NCI-H345 treated with DMSO at 0.1 percent for 48 hours (cell line): ENCODE data around the gene MRPL48.

Experiments used
- DNase-seq: peaks from one replicate; lab custom pipeline; 2025; ENCODE audit not compliant: unreplicated experiment; lab: John Stamatoyannopoulos, UW

Gene MRPL48

DNA sequence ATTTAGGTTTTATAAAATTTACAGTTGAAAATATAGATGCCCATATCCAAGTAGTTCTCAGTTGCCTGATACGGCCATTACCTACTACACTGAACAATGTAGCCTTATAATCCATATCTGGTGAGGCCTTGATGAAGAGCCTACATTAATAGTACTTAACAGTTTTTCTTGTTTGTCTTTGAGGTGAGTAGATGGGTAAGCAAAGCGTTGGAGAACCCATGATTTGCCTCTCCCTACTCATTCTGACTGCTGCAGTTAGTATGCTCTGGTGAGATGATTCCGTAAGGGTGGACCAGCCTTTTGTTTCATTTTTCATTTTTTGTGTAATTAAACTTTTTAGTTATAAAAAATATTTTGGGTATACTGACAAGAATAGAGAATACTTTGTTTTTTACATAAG lies 100.6 kb downstream of the MRPL48 start:
- no peak for DNase-seq

DNA sequence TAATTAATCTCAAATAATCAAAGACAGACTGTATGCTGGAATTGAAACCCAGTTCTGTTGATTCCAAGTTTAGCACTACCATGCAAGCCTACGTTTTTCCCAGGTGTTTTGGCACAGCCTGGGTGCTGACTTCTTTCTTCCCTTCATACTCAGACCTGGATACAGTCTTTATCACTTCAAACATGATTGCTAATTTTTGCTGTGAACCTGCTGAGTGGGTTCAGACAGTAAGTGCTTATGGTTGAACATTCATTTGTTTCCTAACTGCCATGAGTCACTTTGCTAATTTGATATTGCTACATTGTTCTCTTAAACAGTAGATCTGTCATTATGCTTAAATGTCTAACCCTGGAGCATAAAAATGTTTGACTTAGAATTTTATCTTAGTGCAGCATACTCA lies 101.3 kb downstream of the MRPL48 start:
- no peak for DNase-seq

- DNase-seq, result no peak
Measured at GRCh38 chr11:73889536-73889935, 101.9 kb downstream of the MRPL48 start.

- DNase-seq, result no peak
Measured at GRCh38 chr11:73893041-73893440, 105.4 kb downstream of the MRPL48 start.

GRCh38 chr11:73894725-73895335 lies 107.2 kb downstream of the MRPL48 start:
- no peak for DNase-seq

GRCh38 chr11:73902303-73902702 lies 114.6 kb downstream of the MRPL48 start:
- no peak for DNase-seq

GRCh38 chr11:73907191-73907590 lies 119.5 kb downstream of the MRPL48 start:
- no peak for DNase-seq

GRCh38 chr11:73912026-73912425 lies 124.4 kb downstream of the MRPL48 start:
- no peak for DNase-seq

- no peak for DNase-seq
Measured at GRCh38 chr11:73913472-73913871, 125.8 kb downstream of the MRPL48 start.

DNA sequence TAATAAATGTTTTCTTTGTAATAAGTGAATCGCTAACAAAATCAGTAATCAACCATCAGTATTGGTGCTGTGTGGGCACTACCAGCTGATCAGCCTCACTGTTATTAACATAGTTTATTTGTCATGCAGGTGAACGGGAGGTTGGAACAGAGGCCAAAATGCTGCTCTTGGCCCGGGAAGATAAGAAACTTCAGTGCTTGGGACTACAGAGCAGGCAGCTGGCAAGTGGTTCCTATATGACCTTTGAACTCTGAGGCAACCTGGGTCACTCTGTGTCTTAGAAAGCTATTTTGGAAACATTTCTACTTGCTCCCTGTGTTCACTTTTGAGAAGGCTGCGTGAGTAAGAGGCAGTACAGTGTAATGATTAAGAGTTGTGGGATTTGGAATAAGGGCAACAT lies 126.6 kb downstream of the MRPL48 start:
- no peak for DNase-seq
